Body of pancreas (tissue), 4 donors: ENCODE data around the gene THTPA.

Experiments
- POLR2A ChIP-seq, 3 donors: fragments of 450-650 bp; IDR thresholded peaks; one replicate each; pipeline ENCODE4 v1.6.1; 2016; ENCODE audit warnings: antibody characterized with exemption in 3 of 3, mild to moderate bottlenecking in 2 of 3
- TF ChIP-seq, protein P1 (sequence below), 7 experiments: fragments of 450-650 bp in 4 of 7; fragments of 200-600 bp in 3 of 7; sonication (generic) in 3 of 7; IDR thresholded peaks; one replicate each; pipeline ENCODE4 v1.5.1; 2016 to 2019; ENCODE audit warnings: antibody characterized with exemption in 7 of 7

DNA sequence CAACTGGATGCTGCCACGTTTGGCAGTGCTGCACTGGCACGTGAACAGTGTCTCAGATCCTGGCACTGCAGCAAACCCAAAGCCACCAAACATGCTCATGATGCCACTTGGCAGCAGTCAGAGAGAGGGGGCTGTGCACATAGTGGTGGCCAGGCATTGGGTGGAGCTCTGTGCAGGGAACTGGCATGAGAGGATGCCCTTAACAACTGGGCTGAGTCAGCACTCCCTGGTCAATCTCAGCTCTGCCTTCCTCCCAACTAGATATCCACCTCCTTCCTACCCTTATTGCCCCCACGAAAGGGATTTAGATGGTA, 41.5 kb upstream of the THTPA start:
- TF ChIP-seq, protein P1, sequence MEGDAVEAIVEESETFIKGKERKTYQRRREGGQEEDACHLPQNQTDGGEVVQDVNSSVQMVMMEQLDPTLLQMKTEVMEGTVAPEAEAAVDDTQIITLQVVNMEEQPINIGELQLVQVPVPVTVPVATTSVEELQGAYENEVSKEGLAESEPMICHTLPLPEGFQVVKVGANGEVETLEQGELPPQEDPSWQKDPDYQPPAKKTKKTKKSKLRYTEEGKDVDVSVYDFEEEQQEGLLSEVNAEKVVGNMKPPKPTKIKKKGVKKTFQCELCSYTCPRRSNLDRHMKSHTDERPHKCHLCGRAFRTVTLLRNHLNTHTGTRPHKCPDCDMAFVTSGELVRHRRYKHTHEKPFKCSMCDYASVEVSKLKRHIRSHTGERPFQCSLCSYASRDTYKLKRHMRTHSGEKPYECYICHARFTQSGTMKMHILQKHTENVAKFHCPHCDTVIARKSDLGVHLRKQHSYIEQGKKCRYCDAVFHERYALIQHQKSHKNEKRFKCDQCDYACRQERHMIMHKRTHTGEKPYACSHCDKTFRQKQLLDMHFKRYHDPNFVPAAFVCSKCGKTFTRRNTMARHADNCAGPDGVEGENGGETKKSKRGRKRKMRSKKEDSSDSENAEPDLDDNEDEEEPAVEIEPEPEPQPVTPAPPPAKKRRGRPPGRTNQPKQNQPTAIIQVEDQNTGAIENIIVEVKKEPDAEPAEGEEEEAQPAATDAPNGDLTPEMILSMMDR (IDR thresholded peaks at IDR 0.05), result no peak
- no peak for TF ChIP-seq POLR2A (IDR thresholded peaks at IDR 0.05)
